Fibroblast of mammary gland (primary cell): ENCODE results near the gene SETD3.

Source experiments
- DNase-seq: peaks from one replicate; pipeline ENCODE4 v3.0.0-alpha.2; 2010; ENCODE audit warnings: low read depth
- H3K4me3 ChIP-seq: 2 replicates; pipeline ENCODE4 v1.5.1; 2011; ENCODE audit warnings: low read depth, mild to moderate bottlenecking, low read length, moderate library complexity; ENCODE audit not compliant: control insufficient read depth
- CTCF ChIP-seq: conservative IDR thresholded peaks from 2 replicates; pipeline ENCODE4 v1.5.1; 2011; ENCODE audit warnings: low read depth, low read length, inconsistent platforms; ENCODE audit not compliant: control insufficient read depth, insufficient read depth

SETD3 gene

GRCh38 chr14:99402285-99402648 is 78.4 kb downstream of the SETD3 start:
- H3K4me3 ChIP-seq, result no peak overlapping the region
- TF ChIP-seq CTCF, result no peak

GRCh38 chr14:99401621-99402284 is 78.9 kb downstream of the SETD3 start:
- no peak overlapping the region for H3K4me3 ChIP-seq
- no peak for TF ChIP-seq CTCF
- no peak for DNase-seq

More at GRCh38 chr14:99402285-99402648, 78.4 kb downstream of the SETD3 start:
- no peak for DNase-seq

GRCh38 chr14:99401211-99401610 is 79.4 kb downstream of the SETD3 start:
- DNase-seq, result no peak
- H3K4me3 ChIP-seq, result no peak overlapping the region
- no peak for TF ChIP-seq CTCF

GRCh38 chr14:99397698-99398097 is 83.0 kb downstream of the SETD3 start:
- H3K4me3 ChIP-seq, result no peak overlapping the region
- TF ChIP-seq CTCF, result no peak
- DNase-seq, result no peak

- DNase-seq, result peak; percentile 56
- H3K4me3 ChIP-seq, result no peak overlapping the region
- no peak for TF ChIP-seq CTCF
These were observed 84.6 kb downstream of the SETD3 start for GRCh38 chr14:99395909-99396530.

- no peak for TF ChIP-seq CTCF
- DNase-seq, result no peak
- no peak overlapping the region for H3K4me3 ChIP-seq
These were observed 86.0 kb downstream of the SETD3 start for GRCh38 chr14:99394602-99395156.
